GM19455 (cell line): Measurements from ENCODE around the gene WDR55.
"Not testable (repeated sequence)": the region's sequence is repeated elsewhere in the genome, so short reads cannot be mapped to it uniquely, and the experiment has no call there.

Experiments
- ATAC-seq: cut with Tn5 transposase; IDR thresholded peaks from one replicate; pipeline ENCODE4 v1.9.1; 2021; ENCODE audit not compliant: unreplicated experiment

Gene WDR55, protein sequence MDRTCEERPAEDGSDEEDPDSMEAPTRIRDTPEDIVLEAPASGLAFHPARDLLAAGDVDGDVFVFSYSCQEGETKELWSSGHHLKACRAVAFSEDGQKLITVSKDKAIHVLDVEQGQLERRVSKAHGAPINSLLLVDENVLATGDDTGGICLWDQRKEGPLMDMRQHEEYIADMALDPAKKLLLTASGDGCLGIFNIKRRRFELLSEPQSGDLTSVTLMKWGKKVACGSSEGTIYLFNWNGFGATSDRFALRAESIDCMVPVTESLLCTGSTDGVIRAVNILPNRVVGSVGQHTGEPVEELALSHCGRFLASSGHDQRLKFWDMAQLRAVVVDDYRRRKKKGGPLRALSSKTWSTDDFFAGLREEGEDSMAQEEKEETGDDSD

DNA sequence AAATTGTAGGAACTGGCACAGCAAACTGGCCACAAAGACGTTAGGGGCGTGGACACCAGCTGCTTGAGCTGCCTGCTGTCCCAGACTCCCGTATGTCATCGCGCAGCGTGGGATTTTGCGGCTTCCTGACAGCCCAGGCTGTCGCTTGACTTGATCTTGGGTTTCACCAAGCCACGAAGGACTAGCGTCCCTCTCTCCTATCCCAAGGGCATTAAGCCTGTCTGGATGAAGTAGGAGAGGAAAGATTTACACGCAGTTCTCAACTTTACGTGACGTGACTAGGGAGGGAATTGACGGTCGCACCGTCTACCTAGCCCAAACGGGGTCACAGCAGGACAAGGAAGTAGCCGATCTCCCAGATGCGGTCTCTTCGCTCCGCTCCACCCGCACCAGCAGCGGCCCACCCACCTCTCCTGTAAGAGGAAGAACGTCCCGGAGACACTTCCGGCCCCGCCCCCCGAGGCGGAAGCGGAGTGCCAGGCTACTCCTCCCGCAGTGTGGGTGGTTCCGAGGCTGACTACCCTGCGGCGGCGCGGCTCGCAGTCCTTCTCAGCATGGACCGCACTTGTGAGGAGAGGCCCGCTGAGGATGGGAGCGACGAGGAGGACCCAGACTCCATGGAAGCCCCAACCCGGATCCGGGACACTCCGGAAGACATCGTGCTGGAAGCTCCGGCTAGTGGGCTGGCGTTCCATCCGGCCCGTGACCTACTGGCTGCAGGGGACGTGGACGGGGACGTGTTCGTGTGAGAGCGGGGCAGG, at the start of gene WDR55:
Gene WDR55, plus strand, starts transcription at position 546 of the 761 bp plus-strand sequence. Its CDS starts 9 bp downstream, at position 555.
- ATAC-seq: peak; percentile 97

DNA sequence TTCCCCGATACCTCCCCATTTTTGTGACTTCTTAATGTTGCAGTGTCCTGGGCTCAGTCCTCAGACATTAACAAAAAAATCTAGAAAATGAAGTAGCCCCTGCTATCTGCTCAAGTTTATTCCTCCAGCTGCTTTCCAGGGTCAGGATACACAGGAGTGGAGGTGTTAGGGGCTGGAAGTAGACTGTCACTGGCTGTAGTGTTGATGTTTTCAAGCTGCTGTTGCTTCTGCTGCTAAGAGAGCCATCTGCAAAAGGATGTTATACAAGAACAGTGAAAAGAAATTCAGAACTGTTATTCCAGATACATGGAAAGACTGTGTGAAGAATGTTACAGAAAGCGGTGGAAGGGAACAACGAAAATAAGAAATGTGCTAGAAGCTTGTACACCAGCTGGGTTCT, 42.4 kb upstream of the WDR55 start:
- ATAC-seq: no peak

DNA sequence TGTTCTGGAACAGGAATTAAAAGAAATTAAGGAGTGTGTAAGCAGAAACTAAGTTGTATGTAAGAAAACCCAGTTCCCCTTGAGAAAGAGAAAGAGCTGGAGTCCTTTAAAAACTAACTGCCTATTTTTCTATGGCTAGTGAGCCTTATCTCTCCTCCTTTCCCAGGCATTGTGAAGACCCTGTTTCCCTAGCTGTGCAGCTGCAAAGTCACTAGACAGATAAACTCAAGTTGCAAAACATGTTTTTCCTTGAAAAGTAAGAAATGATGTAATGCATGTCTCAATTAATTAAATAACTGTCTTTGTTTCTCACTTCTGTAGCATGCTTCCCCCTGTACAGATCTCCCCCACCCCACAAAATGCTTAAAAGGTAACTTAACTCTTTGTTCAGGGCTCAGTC, 41.6 kb upstream of the WDR55 start:
- not testable (repeated sequence) for ATAC-seq

DNA sequence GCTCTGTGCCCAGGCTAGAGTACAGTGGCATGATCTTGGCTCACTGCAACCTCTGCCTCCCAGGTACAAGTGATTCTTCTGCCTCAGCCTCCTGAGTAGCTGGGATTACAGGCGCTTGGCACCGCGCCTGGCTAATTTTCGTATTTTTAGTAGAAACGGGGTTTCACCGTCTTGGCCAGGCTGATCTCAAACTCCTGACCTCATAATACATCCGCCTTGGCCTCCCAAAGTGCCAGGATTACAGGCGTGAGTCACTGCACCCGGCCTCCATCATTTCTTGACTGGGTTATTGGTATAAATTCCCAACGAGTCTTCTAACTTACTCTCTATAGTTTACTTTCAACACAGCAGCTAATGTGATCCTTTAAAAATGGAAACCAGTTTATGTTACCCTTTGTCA, 39.8 kb upstream of the WDR55 start:
- not testable (repeated sequence) for ATAC-seq

DNA sequence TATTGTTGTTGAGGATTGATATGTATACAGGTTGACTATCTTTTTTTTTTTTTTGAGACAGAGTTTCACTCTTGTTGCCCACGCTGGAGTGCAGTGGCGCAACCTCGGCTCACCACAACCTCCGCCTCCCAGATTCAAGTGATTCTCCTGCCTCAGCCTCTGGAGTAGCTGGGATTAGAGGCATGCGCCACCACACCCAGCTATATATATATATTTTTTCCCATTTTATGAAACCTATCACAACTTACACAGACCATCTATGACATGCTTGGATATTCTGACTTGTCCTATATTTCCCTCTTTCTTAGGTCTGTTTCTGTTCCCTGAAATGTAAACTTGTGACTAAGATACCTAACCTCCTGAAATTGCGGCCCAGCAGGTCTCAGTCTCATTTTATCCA, 36.7 kb upstream of the WDR55 start:
- no peak for ATAC-seq

DNA sequence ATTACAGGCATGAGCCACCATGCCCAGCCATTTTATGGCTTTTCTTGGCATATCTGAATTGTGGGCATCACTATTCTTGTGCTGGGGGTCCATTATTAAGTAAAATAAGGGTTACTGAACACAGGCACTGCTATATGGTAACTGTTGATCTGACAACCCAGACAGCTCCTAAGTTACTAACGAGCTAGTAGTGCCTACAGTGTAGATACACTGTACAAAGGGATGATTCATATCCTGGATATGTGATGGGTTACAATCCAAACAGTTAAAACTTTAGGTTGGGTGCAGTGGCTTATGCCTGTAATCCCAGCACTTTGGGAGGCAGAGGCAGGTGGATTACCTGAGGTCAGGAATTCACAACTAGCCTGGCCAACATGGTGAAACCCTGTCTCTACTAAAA, 36.0 kb upstream of the WDR55 start:
- ATAC-seq: no peak

DNA sequence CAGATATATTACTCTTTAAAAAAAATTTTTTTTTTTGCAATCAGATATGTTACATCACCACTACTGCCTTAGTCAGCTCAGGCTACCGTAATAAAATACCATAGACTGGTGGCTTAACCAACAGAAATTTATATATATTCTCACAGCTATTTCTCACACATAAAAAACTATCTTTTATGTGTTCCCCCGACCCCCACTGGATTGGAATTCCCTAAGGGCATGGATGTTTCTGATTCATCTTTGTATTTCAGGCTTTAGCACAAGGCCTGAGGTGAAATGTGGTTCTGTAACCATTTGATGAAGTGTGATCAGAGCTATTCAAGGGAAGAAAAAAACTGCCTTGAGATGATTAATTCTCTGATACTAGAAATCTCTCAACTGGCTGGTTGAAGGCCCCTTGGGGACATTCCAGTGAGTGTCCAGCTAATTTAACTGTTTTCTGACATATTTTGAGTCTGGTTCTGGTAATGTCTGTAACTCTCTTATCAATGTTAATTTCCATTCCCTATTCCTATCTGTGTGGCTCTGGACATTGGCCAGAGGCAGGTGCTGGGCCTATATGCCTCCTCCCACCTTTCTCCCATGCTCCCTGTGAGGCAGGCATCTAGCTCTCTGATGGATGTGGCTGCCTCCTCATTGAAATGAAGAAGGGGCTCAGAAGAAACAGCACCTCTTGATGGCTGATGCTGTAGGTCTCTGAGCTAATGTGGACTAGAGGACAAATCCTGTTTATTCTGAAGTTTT, 34.2 kb upstream of the WDR55 start:
- ATAC-seq: no peak

DNA sequence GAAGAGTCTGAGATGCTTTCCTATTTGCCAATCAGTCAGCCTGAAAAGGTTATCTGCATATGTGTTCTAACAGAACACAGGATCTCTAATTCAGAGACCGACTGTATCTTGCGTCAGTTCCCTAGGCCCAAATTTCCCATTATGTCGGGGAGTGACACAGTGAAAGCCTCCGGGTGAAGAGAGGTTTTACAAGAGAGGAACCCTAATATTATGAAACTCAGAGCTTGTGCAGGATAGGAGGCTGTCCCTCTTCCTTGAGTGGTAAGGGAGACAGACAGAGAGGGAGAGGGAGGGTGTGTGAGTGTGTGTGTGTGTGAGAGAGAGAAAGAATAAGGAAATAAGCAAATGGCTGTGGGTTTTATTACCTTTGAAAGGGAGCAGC, 33.7 kb upstream of the WDR55 start:
- ATAC-seq: no peak

DNA sequence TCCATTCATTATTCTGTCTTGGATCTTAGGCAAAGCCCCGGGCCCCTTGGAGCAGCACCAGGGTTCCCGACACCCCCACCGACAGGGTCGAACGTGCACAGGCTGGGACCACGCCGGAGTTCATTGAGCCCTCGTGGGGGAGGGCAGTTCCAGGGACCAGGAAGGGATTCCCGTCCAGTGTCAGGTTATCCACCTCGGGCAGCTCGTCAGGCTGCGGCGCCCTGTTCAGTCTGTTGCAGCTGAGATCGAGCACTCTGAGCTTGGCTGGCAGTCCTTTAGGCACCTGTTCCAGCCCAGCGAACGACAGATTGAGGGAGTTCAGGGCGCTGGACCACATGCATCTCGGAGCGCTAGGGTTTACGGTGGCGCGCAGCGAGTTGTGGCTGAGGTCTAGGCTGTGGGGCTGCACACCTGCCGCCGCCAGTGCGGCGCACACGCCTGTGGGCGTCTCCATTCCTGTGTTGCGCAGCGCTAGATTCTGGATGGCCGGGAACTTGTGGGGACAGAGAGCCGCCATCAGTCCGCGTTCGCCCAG, 32.8 kb upstream of the WDR55 start:
- peak; percentile 41 for ATAC-seq

DNA sequence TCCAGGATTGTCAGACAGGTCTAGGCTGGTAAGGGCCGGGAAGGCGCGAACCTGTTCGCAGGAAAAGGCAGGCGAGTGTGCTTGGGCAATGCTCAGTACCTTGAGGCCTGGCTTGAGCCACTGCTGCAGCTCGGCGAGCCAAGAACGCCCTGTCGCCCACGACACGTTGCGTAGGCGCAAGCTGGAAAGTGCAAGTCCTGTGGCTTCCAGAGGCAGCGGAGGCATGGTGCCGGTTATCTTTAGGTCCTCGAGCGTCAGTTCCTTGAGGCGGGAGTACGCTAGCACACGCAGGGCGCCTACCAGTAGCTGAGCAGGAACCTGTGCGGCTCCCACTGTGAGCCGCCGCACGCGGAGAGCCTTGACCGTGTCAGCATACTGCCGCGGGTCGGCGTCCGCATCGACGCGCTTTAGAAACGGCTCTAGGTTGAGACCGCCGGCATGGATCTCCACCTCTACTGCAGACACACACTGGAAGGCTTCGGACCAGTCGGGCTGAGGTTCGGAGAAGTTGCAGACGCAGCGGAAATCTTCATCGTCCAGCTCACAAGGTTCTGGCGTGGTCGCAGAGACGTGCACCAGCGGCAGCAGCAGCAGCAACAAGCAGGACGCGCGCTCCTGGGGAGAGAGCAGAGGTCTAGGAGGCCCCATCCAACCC, 32.2 kb upstream of the WDR55 start:
- ATAC-seq: peak; percentile 65

DNA sequence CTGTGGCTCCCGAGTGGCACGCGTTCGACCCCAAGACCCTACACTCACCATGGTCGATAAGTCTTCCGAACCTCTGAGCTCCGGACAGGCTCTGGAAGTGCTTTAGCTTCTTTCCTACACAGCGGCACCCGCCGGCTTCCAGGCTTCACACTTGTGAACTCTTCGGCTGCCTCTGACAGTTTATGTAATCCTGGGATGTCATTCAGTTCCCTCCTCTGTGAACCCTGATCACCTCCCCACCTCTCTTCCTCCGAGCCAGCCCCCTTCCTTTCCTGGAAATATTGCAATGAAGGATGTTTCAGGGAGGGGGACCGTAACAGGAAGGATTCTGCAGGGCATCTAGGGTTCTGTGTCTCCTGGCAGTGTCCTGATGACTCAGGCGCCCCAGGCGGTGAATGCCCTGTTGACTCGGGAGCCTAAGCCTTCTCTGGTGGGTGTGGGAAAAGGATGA, 31.7 kb upstream of the WDR55 start, which contains the start of gene CD14:
Gene CD14, minus strand, starts transcription at position 155 of the 451 bp plus-strand sequence. Its CDS starts 104 bp downstream, at position 51.
- peak; percentile 31 for ATAC-seq

DNA sequence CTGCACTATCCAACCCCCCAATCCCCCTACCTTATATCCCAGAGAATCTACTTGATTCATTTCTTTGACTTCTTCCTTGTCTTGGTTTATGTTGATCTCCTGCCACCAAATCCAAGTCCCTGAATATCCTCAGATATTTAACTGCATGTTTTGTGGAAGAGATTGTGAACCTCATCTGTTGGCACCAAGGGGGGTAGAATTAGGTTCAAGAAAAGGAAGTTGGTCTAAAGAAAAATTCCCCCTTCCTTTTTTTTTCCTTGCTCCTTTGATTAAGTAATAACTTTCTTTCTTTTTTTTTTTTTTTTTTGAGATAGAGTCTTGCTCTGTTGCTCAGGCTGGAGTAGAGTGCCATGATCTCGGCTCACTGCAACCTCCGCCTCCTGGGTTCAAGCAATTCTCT, 31.2 kb upstream of the WDR55 start:
- ATAC-seq: no peak

DNA sequence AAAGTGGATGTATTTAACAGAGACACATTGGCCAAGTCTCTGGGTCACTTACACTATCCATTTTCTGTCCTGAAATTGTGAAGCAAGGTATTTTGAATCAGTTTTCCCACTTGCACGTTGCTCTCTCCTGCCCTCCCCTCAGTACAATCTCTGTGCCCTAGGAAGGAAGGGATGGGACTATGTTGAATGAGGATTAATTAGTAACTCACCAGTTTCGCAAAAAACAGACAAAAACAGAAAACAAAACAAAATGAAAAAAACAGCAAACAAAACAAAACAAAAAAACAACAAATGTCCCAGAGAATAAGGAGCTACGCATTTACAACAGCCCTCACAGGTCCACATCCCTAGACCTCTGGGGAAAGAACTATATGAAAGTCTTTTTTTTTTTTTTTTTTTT, 30.6 kb upstream of the WDR55 start:
- ATAC-seq: no peak

DNA sequence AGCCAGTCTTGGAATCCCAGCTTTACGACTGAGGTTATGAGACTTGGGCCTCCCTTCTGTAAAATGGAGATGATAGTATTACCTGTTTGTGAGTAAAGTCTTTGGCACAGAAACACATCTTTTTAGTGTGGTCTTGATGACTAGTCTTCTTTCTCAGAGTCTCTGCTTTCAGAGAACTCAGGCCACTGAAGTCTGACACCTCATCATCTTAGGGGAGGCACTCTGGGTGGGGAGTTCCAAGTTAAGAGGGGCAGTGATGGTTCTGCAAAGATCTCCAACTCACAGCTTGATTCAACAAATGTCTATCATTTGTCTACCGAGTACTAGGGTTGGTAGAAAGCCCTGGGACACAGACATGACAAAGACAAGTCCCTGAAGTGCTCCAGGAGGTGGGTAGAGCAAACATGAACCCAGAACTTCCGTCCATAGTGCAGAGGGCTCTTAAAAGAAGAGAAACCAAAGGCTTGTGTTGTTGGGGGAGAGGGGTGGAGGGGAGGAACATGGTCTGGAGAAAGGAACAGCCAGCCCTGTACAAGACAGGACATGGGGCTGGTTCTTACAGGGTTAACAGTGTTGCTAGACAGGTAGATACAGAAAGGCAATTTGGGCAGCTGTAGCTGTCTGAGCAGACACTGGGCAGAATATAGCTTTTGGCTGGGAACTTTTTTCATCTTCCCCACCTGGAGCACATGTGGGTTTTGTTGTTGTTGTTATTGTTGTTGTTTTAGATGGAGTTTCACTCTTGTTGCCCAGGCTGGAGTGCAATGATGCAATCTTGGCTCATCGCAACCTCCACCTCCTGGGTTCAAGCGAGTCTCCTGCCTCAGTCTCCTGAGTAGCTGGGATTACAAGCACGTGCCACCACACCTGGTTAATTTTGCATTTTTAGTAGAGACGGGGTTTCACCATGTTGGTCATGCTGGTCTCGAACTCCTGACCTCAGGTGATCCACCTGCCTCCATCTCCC, 29.1 kb upstream of the WDR55 start:
- ATAC-seq: no peak

DNA sequence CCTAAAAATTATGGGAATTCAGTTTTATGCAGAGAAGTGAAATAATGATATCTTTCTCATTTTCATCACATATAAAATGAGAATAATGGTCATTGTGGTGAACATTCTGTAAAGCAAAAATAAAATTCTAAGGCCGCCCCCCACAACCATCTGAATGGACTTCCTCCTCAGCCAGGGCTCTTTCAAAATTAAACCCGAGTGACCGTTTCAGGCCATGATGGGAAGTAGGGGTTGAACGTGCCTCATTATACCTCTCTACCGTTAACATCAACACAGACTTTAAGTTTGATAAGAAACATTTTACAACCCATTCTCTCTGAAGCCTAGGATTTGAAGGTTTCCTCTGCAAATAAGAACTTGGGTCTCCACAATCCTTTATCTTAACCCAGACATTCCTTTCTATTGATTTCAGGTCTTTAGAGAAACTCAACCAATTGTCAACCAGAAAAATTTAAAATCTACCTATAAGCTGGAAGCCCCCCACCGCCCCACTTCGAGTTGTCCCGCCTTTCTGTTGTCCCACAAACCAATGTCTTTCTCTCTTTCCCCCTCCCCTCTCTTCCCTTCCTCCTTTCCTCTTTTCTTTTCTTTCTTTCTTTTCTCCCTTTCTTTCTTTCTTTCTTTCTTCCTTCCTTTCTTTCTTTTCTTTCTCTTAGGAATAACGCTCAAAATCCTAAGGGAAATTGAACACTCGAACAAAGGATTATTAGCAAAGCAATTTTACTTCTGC, 27.2 kb upstream of the WDR55 start:
- no peak for ATAC-seq

DNA sequence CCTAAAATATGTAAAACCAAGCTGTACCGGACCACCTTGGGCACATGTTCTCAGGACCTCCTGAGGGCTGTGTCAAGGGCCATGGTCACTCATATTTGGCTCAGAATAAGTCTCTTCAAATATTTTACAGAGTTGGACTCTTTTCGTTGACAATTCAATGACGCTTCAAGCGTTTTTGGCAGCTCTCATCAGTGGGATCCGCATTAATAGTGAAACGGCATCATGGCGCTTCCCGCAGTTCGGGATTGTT, 25.9 kb upstream of the WDR55 start:
- ATAC-seq: not testable (repeated sequence)

DNA sequence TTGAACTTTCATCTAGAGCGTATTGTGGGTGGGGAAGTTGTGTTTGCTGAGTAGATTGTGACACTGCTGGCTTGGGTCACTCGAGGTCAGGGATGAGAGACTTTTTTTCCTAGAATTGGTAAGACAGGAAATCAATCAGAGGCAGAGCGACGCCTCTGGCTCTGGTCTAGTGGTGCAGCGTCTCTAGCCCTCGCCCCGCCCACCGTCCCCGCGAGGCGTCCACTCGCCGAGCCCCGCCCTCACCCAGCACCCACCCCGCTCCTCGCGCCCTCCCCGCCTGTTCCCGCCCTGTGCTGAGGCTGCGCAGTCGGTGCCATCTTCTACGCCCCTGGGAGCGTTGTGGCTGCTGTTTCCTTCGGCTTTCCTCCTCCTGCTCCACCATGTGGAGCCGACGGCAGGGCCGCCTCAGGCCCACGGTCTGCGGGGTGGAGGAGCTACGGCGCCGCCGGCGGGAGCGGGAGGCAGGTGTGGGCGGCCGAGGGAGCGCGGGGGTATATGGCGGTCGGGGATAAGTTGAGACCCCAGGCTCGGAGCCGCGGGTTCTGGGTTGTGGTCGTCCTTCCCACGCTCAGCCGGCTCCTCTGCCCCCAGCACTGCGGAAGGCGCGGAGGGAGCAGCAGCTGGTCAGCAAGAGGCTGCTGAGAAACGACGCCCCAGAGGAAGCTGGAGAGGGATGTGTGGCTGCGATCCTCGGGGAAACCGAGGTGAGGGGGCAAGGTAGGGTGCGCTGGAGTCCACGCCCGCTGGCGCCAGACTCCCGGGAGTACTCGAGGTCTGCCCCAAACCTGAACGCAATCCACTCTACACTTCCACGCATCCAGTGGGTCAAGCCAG, 25.3 kb upstream of the WDR55 start, which contains the start of gene TMCO6:
Gene TMCO6, plus strand, starts transcription at position 304 of the 834 bp plus-strand sequence. Its CDS starts 77 bp downstream, at position 381.
- peak; percentile 91 for ATAC-seq

DNA sequence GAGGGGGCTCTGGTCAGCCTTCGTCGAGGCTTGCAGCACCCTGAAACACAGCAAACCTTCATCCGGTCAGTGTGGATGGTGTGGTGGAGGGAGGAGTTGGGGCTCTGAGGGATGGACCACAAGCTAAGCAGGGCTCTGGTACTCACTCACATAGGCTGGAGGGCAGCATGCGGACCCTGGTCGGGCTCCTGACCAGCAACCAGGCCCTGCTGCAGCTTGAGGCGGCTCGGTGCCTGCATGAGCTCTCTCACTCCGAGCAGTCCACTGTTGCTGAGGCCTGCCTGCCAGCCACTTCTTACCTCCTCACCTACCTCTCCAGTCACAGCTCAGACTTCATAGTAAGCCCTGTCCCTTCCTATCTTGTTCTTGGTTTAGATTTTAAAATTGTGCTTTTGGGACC, 23.0 kb upstream of the WDR55 start:
- no peak for ATAC-seq
